Lung (tissue), 12 donors: Measurements from ENCODE around the gene SRP72. TPM values are rescaled to one million over a fixed set of nuclear protein-coding genes. Genes with fewer than 3 reads are reported as not detected.

Experiments
- ATAC-seq: fragments of 200-7000 bp; cut with Tn5 transposase; one replicate; pipeline ENCODE4 v1.9.1; 2020; ENCODE audit warnings: moderate number of reproducible peaks; ENCODE audit not compliant: insufficient read depth, low FRiP score
- DNase-seq, 3 donors: peaks; one replicate each; pipeline ENCODE4 v3.0.0-alpha.2; 2013 to 2017
- H3K27ac ChIP-seq, 2 donors: one replicate each; pipeline ENCODE4 v1.5.1; 2013; ENCODE audit warnings: mild to moderate bottlenecking in 2 of 2, moderate library complexity in 2 of 2, control low read depth in 1 of 2, inconsistent platforms in 1 of 2, low read depth in 1 of 2, low read length in 1 of 2
- H3K27me3 ChIP-seq, 3 donors: one replicate each; pipeline ENCODE4 v1.5.1; 2013; ENCODE audit warnings: low read length in 2 of 3; ENCODE audit not compliant: control insufficient read depth in 3 of 3, insufficient read depth in 3 of 3
- H3K36me3 ChIP-seq, 4 donors: one replicate each; pipeline ENCODE4 v1.5.1; 2013; ENCODE audit warnings: low read length in 4 of 4, mild to moderate bottlenecking in 1 of 4, moderate library complexity in 1 of 4; ENCODE audit not compliant: control insufficient read depth in 4 of 4, insufficient read depth in 4 of 4
- H3K4me1 ChIP-seq, 5 donors: one replicate each; pipeline ENCODE4 v1.5.1; 2013; ENCODE audit warnings: low read length in 5 of 5, mild to moderate bottlenecking in 2 of 5, moderate library complexity in 1 of 5; ENCODE audit not compliant: control insufficient read depth in 5 of 5, insufficient read depth in 5 of 5
- H3K4me3 ChIP-seq: one replicate; pipeline ENCODE4 v1.5.1; 2013; ENCODE audit warnings: mild to moderate bottlenecking, control low read depth, moderate library complexity
- H3K9ac ChIP-seq, 2 donors: one replicate each; pipeline ENCODE4 v1.5.1; 2013; ENCODE audit warnings: low read length in 2 of 2, control low read depth in 1 of 2; ENCODE audit not compliant: insufficient read depth in 1 of 2
- H3K9me3 ChIP-seq, 4 donors: one replicate each; pipeline ENCODE4 v1.5.1; 2013; ENCODE audit warnings: low read length in 3 of 4, mild to moderate bottlenecking in 1 of 4, moderate library complexity in 1 of 4; ENCODE audit not compliant: control insufficient read depth in 4 of 4, insufficient read depth in 3 of 4
- CTCF ChIP-seq: IDR thresholded peaks from 2 replicates; pipeline ENCODE4 v1.5.1; 2012; ENCODE audit warnings: mild to moderate bottlenecking; ENCODE audit errors: control extremely low read depth, extremely low read depth
- WGBS, 2 donors: extraction: QIAGEN DNeasy Blood & Tissue Kit; methylation state at CpG; one replicate each; pipeline ENCODE4 v1.1.7; 2013; 5-methylcytosine and 5-hydroxymethylcytosine counted together
- polyA plus RNA-seq, 2 donors: library from polyadenylated mRNA; stranded (reverse); fragments of 200-250 nt; gene quantifications; one replicate each; pipeline ENCODE4 v1.2.1, GENCODE V29; 2013
- total RNA-seq, 2 donors: library from RNA; depleted of rRNA in 1 of 2; stranded (reverse); fragments of >200 nt in 1 of 2; gene quantifications; one replicate each; pipeline ENCODE4 v1.2.1, GENCODE V29; 2014 to 2021
- donor health status: control.
- donor health status: control.
- donor health status: Bipolar disorder and iron deficiency.
- donor health status: healthy.
- donor health status: DM: yes; HTN: yes; CAD: no.

The SRP72 gene
- total and polyA plus RNA-seq, 4 donors = 31.1 to 98.0 (median 71.1) TPM

GRCh38 chr4:56537147-56537546, 69.7 kb downstream of the SRP72 start:
- no peaks in the 10 kb centered on the region for H3K4me1 ChIP-seq
- DNase-seq (no peak), ATAC-seq (no peak)
- no peak for TF ChIP-seq CTCF
- H3K27me3 ChIP-seq = peaks cover 0 to 6% (median 0%) of the 10 kb centered on the region in 3 donors
- H3K27ac ChIP-seq = no peak overlapping the region
- H3K36me3 ChIP-seq = no peaks in the 10 kb centered on the region
- WGBS, 2 donors = 95 to 100% methylated on average over 1 of the region's 1 CpG
- H3K9ac ChIP-seq = no peak overlapping the region
- H3K4me3 ChIP-seq = no peak overlapping the region
- no peaks in the 10 kb centered on the region for H3K9me3 ChIP-seq

- ATAC-seq (no peak), DNase-seq (no peak)
- WGBS, 2 donors = 62 to 79% methylated on average over 4 of the region's 4 CpGs
- Histone ChIP-seq H3K27me3 (peaks cover 0 to 3% (median 0%) of the 10 kb centered on the region in 3 donors), H3K4me3 (no peak overlapping the region), H3K4me1 (peaks cover 0 to 3% (median 0%) of the 10 kb centered on the region in 5 donors), H3K9ac (no peak overlapping the region), H3K27ac (no peak overlapping the region), H3K36me3 (no peaks in the 10 kb centered on the region), H3K9me3 (no peaks in the 10 kb centered on the region)
- no peak for TF ChIP-seq CTCF
Observed at GRCh38 chr4:56540826-56541225, 73.4 kb downstream of the SRP72 start.

GRCh38 chr4:56544573-56545131, 77.2 kb downstream of the SRP72 start:
- Histone ChIP-seq H3K36me3 (no peaks in the 10 kb centered on the region), H3K4me1 (peaks cover 0 to 3% (median 0%) of the 10 kb centered on the region in 5 donors), H3K27ac (no peak overlapping the region), H3K9me3 (no peaks in the 10 kb centered on the region), H3K9ac (no peak overlapping the region), H3K27me3 (peaks cover 0 to 3% (median 0%) of the 10 kb centered on the region in 3 donors), H3K4me3 (no peak overlapping the region)
- WGBS, 2 donors = 2 to 4% methylated on average over 33 of the region's 33 CpGs
- ATAC-seq = peak; percentile 97
- DNase-seq = peak; percentile 81 to 89 (median 87)
- peak; percentile 96 for TF ChIP-seq CTCF

GRCh38 chr4:56550642-56551041, 83.2 kb downstream of the SRP72 start:
- H3K4me1 ChIP-seq = no peaks in the 10 kb centered on the region
- ATAC-seq = no peak

More at GRCh38 chr4:56550642-56551041, 83.2 kb downstream of the SRP72 start:
- no peaks in the 10 kb centered on the region for H3K9me3 ChIP-seq
- DNase-seq = no peak
- no peak overlapping the region for H3K27ac ChIP-seq
- H3K27me3 ChIP-seq = no peaks in the 10 kb centered on the region
- H3K9ac ChIP-seq = no peak overlapping the region
- no peak for TF ChIP-seq CTCF
- H3K4me3 ChIP-seq = no peak overlapping the region
- no peaks in the 10 kb centered on the region for H3K36me3 ChIP-seq
- WGBS, 2 donors = 75 to 79% methylated on average over 8 of the region's 8 CpGs
